ENCODE results near the gene TMEM53.
A peak's percentile ranks its signal among the peaks of the same experiment; 100 is the strongest.

The TMEM53 gene

DNA sequence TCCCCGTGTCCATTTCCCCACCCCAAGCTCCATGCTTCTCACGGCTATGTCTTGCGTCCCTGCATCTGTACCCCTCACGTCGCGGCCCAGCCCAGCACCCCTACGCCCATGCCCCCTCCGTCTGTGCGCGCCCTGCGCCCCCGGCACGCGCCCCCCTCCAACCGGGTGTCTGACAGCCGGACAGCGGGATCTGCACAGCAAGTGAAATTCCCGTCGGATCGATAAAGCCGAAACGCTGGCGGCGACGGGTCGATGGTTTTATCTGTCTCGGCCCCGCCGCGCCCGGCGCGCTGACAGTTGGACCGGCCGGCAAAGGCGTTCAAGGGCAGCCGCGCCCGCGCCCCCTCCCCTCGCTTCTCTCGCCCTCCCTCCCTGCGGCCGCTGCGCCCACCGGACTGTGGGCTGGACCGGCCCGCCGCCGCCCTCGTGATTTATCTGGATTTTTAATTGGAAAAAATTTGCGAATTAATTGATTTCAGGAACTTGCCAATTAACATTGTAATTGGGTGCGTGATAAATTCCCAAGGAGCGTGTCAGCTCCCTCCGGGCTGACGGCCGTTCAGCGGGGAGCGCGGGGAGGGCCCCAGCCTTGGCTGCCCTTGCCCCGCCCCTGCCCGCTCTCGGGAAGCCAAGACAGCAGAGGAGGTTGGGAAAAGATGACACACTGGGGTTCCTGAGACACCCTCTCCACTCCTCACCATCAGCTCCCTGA lies 57.1 kb downstream of the TMEM53 start (continued):
- TF ChIP-seq, protein P1, sequence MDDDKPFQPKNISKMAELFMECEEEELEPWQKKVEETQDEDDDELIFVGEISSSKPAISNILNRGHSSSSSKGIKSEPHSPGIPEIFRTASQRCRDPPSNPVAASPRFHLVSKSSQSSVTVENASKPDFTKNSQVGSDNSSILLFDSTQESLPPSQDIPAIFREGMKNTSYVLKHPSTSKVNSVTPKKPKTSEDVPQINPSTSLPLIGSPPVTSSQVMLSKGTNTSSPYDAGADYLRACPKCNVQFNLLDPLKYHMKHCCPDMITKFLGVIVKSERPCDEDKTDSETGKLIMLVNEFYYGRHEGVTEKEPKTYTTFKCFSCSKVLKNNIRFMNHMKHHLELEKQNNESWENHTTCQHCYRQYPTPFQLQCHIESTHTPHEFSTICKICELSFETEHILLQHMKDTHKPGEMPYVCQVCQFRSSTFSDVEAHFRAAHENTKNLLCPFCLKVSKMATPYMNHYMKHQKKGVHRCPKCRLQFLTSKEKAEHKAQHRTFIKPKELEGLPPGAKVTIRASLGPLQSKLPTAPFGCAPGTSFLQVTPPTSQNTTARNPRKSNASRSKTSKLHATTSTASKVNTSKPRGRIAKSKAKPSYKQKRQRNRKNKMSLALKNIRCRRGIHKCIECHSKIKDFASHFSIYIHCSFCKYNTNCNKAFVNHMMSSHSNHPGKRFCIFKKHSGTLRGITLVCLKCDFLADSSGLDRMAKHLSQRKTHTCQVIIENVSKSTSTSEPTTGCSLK (tag by site-specific recombination; IDR thresholded peaks at IDR 0.05) = no peak
- TF ChIP-seq ZNF335 (tag by site-specific recombination; conservative IDR thresholded peaks at IDR 0.05) = 0 out of 2 replicates have a peak, but pooled peaks have one; percentile 19
- TF ChIP-seq, protein P2, sequence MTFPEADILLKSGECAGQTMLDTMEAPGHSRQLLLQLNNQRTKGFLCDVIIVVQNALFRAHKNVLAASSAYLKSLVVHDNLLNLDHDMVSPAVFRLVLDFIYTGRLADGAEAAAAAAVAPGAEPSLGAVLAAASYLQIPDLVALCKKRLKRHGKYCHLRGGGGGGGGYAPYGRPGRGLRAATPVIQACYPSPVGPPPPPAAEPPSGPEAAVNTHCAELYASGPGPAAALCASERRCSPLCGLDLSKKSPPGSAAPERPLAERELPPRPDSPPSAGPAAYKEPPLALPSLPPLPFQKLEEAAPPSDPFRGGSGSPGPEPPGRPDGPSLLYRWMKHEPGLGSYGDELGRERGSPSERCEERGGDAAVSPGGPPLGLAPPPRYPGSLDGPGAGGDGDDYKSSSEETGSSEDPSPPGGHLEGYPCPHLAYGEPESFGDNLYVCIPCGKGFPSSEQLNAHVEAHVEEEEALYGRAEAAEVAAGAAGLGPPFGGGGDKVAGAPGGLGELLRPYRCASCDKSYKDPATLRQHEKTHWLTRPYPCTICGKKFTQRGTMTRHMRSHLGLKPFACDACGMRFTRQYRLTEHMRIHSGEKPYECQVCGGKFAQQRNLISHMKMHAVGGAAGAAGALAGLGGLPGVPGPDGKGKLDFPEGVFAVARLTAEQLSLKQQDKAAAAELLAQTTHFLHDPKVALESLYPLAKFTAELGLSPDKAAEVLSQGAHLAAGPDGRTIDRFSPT (tag by site-specific recombination; IDR thresholded peaks at IDR 0.05) = peak; percentile 43; the same call in 1 of the 2 replicates
- TF ChIP-seq ZNF391 (tag by site-specific recombination; IDR thresholded peaks at IDR 0.05; ENCODE audit: borderline replicate concordance, low read depth) = 0 out of 2 replicates have a peak, but pooled peaks have one; percentile 16
- TF ChIP-seq ZBTB48 (tag by site-specific recombination; IDR thresholded peaks at IDR 0.05) = 0 out of 2 replicates have a peak, but pooled peaks have one; percentile 9
- TF ChIP-seq SP7 (tag by site-specific recombination; IDR thresholded peaks at IDR 0.05) = peak; percentile 30; the same call in 1 of the 2 replicates
- TF ChIP-seq, protein P3, sequence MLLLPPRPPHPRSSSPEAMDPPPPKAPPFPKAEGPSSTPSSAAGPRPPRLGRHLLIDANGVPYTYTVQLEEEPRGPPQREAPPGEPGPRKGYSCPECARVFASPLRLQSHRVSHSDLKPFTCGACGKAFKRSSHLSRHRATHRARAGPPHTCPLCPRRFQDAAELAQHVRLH (tag by site-specific recombination; IDR thresholded peaks at IDR 0.05) = no peak

DNA sequence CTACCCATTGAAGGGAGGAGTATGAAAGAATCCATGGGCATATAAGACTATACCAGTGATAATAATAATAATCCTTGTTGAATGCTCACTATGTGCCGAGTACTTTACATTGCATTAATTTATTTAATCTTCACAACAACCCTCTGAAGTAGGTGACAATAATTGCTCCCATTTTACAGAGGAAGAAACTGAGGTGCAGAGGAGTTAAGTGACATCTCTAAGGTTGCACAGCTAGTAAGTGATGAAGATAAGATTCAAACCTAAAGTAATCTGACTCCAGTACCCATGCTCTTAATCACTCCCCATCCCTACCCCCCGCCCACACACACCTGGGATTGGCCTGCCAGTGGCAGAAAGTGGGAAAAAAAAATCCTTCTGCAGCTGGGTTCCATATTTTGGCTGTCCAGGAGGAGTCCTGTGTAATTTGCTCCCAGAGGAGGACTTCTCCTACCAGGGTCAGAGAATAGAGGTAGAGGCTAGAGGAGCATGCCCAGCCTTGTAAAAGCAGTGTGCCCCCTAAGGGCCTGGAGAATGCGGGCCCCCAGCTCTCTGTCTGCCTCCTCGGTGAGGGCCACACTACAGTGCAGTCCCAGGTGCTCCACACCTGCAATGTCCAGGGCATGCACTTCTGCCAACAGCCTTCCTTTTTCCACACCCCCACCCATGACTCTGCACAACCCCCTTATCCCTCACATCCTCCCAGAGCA lies 57.8 kb downstream of the TMEM53 start:
- no peaks in the 10 kb centered on the region for H3K36me3 ChIP-seq (ENCODE audit: control insufficient read depth in 2 of 2, insufficient read depth in 1 of 2, low read length in 2 of 2)
- H3K27ac ChIP-seq (ENCODE audit: extremely low read depth, low read depth, low read length) = no peak overlapping the region
- ChIA-PET POLR2A (interaction anchor here (2.9 kb wide), 1 partner anchor 16 kb away, joined by 27 read pairs; no protein-coding TSS in a partner anchor), CTCF (interaction anchor here (1.0 to 4.6 kb wide), 5 partner anchors 13 to 399 kb away, joined by 3 to 21 read pairs (median 6); no protein-coding TSS in a partner anchor)
- peak overlapping the region; percentile 34 for H3K4me3 ChIP-seq (ENCODE audit: low read depth, low read length)
- no peaks in the 10 kb centered on the region for H3K9me3 ChIP-seq (ENCODE audit: control insufficient read depth, insufficient read depth, low read depth, low read length)
- TF ChIP-seq ZNF549 (tag by site-specific recombination; IDR thresholded peaks at IDR 0.05) = no peak
- TF ChIP-seq, protein P3 (tag by site-specific recombination; IDR thresholded peaks at IDR 0.05) = 0 out of 2 replicates have a peak, but pooled peaks have one; percentile 41
- no peak for TF ChIP-seq KLF8 (tag by site-specific recombination; IDR thresholded peaks at IDR 0.05)
- no peak for TF ChIP-seq ZNF623 (tag by site-specific recombination; IDR thresholded peaks at IDR 0.05)
- TF ChIP-seq ZBTB21 (tag by site-specific recombination; IDR thresholded peaks at IDR 0.05) = no peak
- TF ChIP-seq, protein P4, sequence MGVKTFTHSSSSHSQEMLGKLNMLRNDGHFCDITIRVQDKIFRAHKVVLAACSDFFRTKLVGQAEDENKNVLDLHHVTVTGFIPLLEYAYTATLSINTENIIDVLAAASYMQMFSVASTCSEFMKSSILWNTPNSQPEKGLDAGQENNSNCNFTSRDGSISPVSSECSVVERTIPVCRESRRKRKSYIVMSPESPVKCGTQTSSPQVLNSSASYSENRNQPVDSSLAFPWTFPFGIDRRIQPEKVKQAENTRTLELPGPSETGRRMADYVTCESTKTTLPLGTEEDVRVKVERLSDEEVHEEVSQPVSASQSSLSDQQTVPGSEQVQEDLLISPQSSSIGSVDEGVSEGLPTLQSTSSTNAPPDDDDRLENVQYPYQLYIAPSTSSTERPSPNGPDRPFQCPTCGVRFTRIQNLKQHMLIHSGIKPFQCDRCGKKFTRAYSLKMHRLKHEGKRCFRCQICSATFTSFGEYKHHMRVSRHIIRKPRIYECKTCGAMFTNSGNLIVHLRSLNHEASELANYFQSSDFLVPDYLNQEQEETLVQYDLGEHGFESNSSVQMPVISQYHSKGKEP (tag by site-specific recombination; IDR thresholded peaks at IDR 0.05) = no peak
- no peak for TF ChIP-seq SALL2 (tag by site-specific recombination; IDR thresholded peaks at IDR 0.05; ENCODE audit: borderline replicate concordance)
- TF ChIP-seq MEIS1 (CRISPR knock-in tag; IDR thresholded peaks at IDR 0.05; ENCODE audit: borderline replicate concordance) = no peak
- peak; percentile 51; the same call in 1 of the 2 replicates for TF ChIP-seq EGR2 (tag by site-specific recombination; IDR thresholded peaks at IDR 0.05; ENCODE audit: low read depth)
- 0 out of 2 replicates have a peak, but pooled peaks have one; percentile 21 for TF ChIP-seq ZNF664 (tag by site-specific recombination; IDR thresholded peaks at IDR 0.05)
- 0 out of 2 replicates have a peak, but pooled peaks have one; percentile 40 for TF ChIP-seq ZBTB48 (tag by site-specific recombination; IDR thresholded peaks at IDR 0.05)
- peak; percentile 64; the same call in 1 of the 2 replicates for TF ChIP-seq RBAK (tag by site-specific recombination; IDR thresholded peaks at IDR 0.05)
- TF ChIP-seq ZNF561 (tag by site-specific recombination; IDR thresholded peaks at IDR 0.05; ENCODE audit: borderline replicate concordance) = no peak
- TF ChIP-seq, protein P5, sequence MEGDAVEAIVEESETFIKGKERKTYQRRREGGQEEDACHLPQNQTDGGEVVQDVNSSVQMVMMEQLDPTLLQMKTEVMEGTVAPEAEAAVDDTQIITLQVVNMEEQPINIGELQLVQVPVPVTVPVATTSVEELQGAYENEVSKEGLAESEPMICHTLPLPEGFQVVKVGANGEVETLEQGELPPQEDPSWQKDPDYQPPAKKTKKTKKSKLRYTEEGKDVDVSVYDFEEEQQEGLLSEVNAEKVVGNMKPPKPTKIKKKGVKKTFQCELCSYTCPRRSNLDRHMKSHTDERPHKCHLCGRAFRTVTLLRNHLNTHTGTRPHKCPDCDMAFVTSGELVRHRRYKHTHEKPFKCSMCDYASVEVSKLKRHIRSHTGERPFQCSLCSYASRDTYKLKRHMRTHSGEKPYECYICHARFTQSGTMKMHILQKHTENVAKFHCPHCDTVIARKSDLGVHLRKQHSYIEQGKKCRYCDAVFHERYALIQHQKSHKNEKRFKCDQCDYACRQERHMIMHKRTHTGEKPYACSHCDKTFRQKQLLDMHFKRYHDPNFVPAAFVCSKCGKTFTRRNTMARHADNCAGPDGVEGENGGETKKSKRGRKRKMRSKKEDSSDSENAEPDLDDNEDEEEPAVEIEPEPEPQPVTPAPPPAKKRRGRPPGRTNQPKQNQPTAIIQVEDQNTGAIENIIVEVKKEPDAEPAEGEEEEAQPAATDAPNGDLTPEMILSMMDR (tag by site-specific recombination; IDR thresholded peaks at IDR 0.05) = peak; percentile 13; the same call in 1 of the 2 replicates
- peak; percentile 54; the same call in 1 of the 2 replicates for TF ChIP-seq ZFHX2 (tag by site-specific recombination; conservative IDR thresholded peaks at IDR 0.05)
- H3K4me1 ChIP-seq (ENCODE audit: control insufficient read depth, insufficient read depth, low read length) = peaks cover 10% of the 10 kb centered on the region

Measured in HEK293 (cell line).